HepG2 (cell line): ENCODE measurements around the gene CFAP43. TPM values are rescaled to one million over a fixed set of nuclear protein-coding genes. Genes with fewer than 3 reads are reported as not detected.

ENCODE experiments used
- CENPT ChIP-seq: sonication (generic); formaldehyde crosslinking; IDR thresholded peaks from 2 replicates; pipeline ENCODE4 v1.8.0; 2022; ENCODE audit warnings: low read depth, mild to moderate bottlenecking, moderate library complexity, missing genetic modification reagents
- IRF2 ChIP-seq: IDR thresholded peaks from 2 replicates; pipeline ENCODE4 v1.6.1; 2018; ENCODE audit warnings: missing genetic modification reagents, missing compliant biosample characterization
- MTA1 ChIP-seq: sonication (generic); formaldehyde crosslinking; IDR thresholded peaks from 2 replicates; pipeline ENCODE4 v1.4.0; 2020; ENCODE audit warnings: missing genetic modification reagents, mild to moderate bottlenecking, borderline replicate concordance
- POGK ChIP-seq: sonication (generic); formaldehyde crosslinking; conservative IDR thresholded peaks from 2 replicates; pipeline ENCODE4 v1.8.0; 2022; ENCODE audit warnings: mild to moderate bottlenecking, moderate library complexity, missing genetic modification reagents
- RFX3 ChIP-seq: IDR thresholded peaks from 2 replicates; pipeline ENCODE4 v1.6.1; 2016; ENCODE audit warnings: missing biosample characterization, missing genetic modification reagents
- ZBTB14 ChIP-seq: sonication (generic); formaldehyde crosslinking; IDR thresholded peaks from 2 replicates; pipeline ENCODE4 v1.4.0; 2020; ENCODE audit warnings: missing genetic modification reagents
- ZBTB7A ChIP-seq: sonication (generic); formaldehyde crosslinking; IDR thresholded peaks from 2 replicates; pipeline ENCODE4 v1.8.0; 2022; ENCODE audit warnings: mild to moderate bottlenecking, missing genetic modification reagents
- ZC3H4 ChIP-seq: sonication (generic); formaldehyde crosslinking; IDR thresholded peaks from 2 replicates; pipeline ENCODE4 v1.4.0; 2020; ENCODE audit warnings: missing genetic modification reagents, borderline replicate concordance
- ZFYVE20 ChIP-seq: sonication (generic); formaldehyde crosslinking; IDR thresholded peaks from 2 replicates; pipeline ENCODE4 v1.8.0; 2023; ENCODE audit warnings: low read depth, mild to moderate bottlenecking, moderate library complexity, missing genetic modification reagents, borderline replicate concordance
- ZNF383 ChIP-seq: sonication (generic); formaldehyde crosslinking; IDR thresholded peaks from 2 replicates; pipeline ENCODE4 v1.4.0; 2020; ENCODE audit warnings: missing genetic modification reagents, mild to moderate bottlenecking, borderline replicate concordance
- ZNF652 ChIP-seq: IDR thresholded peaks from 2 replicates; pipeline ENCODE4 v1.6.1; 2016; ENCODE audit warnings: low read depth, borderline replicate concordance
- ZNF720 ChIP-seq: sonication (generic); formaldehyde crosslinking; IDR thresholded peaks from 2 replicates; pipeline ENCODE4 v1.4.0; 2020; ENCODE audit warnings: missing genetic modification reagents
- polyA plus RNA-seq, 8 experiments: library from polyadenylated mRNA; depleted of rRNA in 3 of 8; stranded (reverse) in 7 of 8; unstranded in 1 of 8; fragments of >200 nt; fragmentation: Illumina TruSeq in 4 of 8; extraction: Trizol in 4 of 8; gene quantifications; 2 replicates each; pipeline versions ENCODE4 v1.2.1 to v1.2.3, GENCODE V29; 2011 to 2016; ENCODE audit warnings: low read depth in 4 of 8, missing spikeins in 1 of 8, mixed read lengths in 1 of 8; ENCODE audit not compliant: insufficient read depth in 1 of 8
- total RNA-seq, 5 experiments: library from RNA; depleted of rRNA; stranded (reverse); fragments of >200 nt; fragmentation: Illumina TruSeq; extraction: Trizol; gene quantifications; 2 replicates each; pipeline ENCODE4 v1.2.3, GENCODE V29; 2016; ENCODE audit warnings: low read depth in 1 of 5

CFAP43 gene
- total and polyA plus RNA-seq, 2 of the 13 experiments (the other 11 are each of a cell fraction or from before 2014, with no cell fraction given) = 0.24 to 0.38 TPM

- TF ChIP-seq ZFYVE20 (CRISPR knock-in tag) (no peak), ZBTB7A (no peak), RFX3 (CRISPR knock-in tag) (peak; percentile 98), ZC3H4 (CRISPR knock-in tag) (no peak), ZNF720 (CRISPR knock-in tag) (no peak), ZNF383 (CRISPR knock-in tag) (no peak), ZBTB14 (CRISPR knock-in tag) (peak; percentile 57; the same call in 1 of the 2 replicates), MTA1 (CRISPR knock-in tag) (0 out of 2 replicates have a peak, but pooled peaks have one; percentile 43), POGK (CRISPR knock-in tag) (0 out of 2 replicates have a peak, but pooled peaks have one; percentile 39), CENPT (CRISPR knock-in tag) (0 out of 2 replicates have a peak, but pooled peaks have one; percentile 32), ZNF652 (no peak), IRF2 (CRISPR knock-in tag) (peak; percentile 31)
Observed at GRCh38 chr10:104231784-104232612, at the start of gene CFAP43 (continued).
